GM21381 (cell line): ENCODE data around the gene ISCA2.
"Not testable (repeated sequence)": the region's sequence is repeated elsewhere in the genome, so short reads cannot be mapped to it uniquely, and the experiment has no call there.

ENCODE experiments used
- ATAC-seq: cut with Tn5 transposase; IDR thresholded peaks from one replicate; pipeline ENCODE4 v1.9.1; 2021; ENCODE audit warnings: mild to moderate bottlenecking, moderate library complexity; ENCODE audit not compliant: unreplicated experiment

ISCA2 gene

GRCh38 chr14:74493343-74494261 is at the start of gene ISCA2:
Gene ISCA2 (plus strand): TSS chr14:74493765. CDS start chr14:74493775, 10 bp downstream.
- ATAC-seq, result peak; percentile 85

GRCh38 chr14:74444866-74445265 is 48.7 kb upstream of the ISCA2 start:
- no peak for ATAC-seq

- not testable (repeated sequence) for ATAC-seq
Observed at GRCh38 chr14:74454397-74454796, 39.2 kb upstream of the ISCA2 start.

GRCh38 chr14:74456684-74457564 is 36.6 kb upstream of the ISCA2 start:
- no peak for ATAC-seq

GRCh38 chr14:74457565-74457895 is 36.0 kb upstream of the ISCA2 start:
- ATAC-seq, result no peak

GRCh38 chr14:74459289-74459946 is 34.1 kb upstream of the ISCA2 start:
- ATAC-seq, result no peak

- no peak for ATAC-seq
Observed at GRCh38 chr14:74459976-74460375, 33.6 kb upstream of the ISCA2 start.

- ATAC-seq, result no peak
Observed at GRCh38 chr14:74462993-74463392, 30.6 kb upstream of the ISCA2 start.

GRCh38 chr14:74463697-74464096 is 29.9 kb upstream of the ISCA2 start:
- ATAC-seq, result no peak

- no peak for ATAC-seq
Observed at GRCh38 chr14:74464785-74465184, 28.8 kb upstream of the ISCA2 start.

- no peak for ATAC-seq
Observed at GRCh38 chr14:74465335-74465734, 28.2 kb upstream of the ISCA2 start.

GRCh38 chr14:74468513-74468912 is 25.1 kb upstream of the ISCA2 start:
- no peak for ATAC-seq

GRCh38 chr14:74469548-74470518 is 23.7 kb upstream of the ISCA2 start:
- no peak for ATAC-seq

GRCh38 chr14:74472601-74473000 is 21.0 kb upstream of the ISCA2 start:
- ATAC-seq, result no peak

GRCh38 chr14:74474376-74474775 is 19.2 kb upstream of the ISCA2 start:
- no peak for ATAC-seq

- ATAC-seq, result no peak
Observed at GRCh38 chr14:74475678-74476077, 17.9 kb upstream of the ISCA2 start.

GRCh38 chr14:74476107-74476506 is 17.5 kb upstream of the ISCA2 start:
- no peak for ATAC-seq

- no peak for ATAC-seq
Observed at GRCh38 chr14:74476607-74477006, 17.0 kb upstream of the ISCA2 start.

- ATAC-seq, result no peak
Observed at GRCh38 chr14:74478996-74479635, 14.4 kb upstream of the ISCA2 start.

GRCh38 chr14:74480046-74480445 is 13.5 kb upstream of the ISCA2 start:
- ATAC-seq, result no peak
